GM12875 (cell line): ENCODE data around the gene PIK3IP1.

Experiments
- H3K4me3 ChIP-seq: one replicate; pipeline ENCODE4 v1.5.1; 2011; ENCODE audit warnings: low read depth, low read length, control low read depth
- CTCF ChIP-seq: IDR thresholded peaks from 2 replicates; pipeline ENCODE4 v1.5.1; 2011; ENCODE audit warnings: low read depth, mild to moderate bottlenecking, control low read depth, inconsistent platforms, low read length, moderate library complexity, borderline replicate concordance; ENCODE audit not compliant: insufficient read depth

PIK3IP1 gene

DNA sequence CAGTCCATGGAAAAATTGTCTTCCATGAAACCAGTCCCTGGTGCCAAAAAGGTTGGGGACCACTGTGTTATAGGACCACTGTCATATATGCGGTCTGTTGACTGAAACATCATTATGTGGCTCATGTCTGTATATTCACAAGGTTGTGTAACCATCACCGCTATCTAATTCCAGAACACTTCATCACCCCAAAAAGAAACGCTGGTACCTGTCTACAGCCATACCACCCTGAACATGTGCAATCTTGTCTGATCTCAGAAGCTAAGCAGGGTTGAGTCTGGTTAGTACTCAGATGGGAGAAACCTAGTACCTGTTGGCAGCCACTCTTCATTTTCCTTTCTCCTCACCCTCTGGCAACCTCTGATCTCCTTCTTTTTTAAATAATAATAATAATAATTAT is 12.9 kb upstream of the PIK3IP1 start:
- no peak for TF ChIP-seq CTCF
- no peak overlapping the region for H3K4me3 ChIP-seq

DNA sequence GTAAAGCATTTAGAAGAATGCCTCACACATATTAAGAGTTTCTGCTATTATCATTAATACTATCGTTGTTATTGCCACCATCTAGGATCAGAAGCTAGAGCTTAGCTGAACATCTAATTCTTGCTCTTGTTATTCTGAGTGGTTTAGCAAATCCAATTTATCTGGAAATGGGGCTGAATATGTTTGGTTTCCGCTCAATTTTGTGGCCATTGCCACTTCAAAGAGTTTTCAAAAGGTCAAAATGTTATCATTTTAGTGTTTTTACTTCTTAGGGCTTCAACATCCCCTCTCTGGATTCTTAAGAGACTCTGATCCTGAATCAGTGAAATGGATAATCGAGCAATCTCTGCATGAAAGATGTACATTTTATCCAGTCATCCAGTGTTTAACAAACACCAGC is 10.2 kb upstream of the PIK3IP1 start:
- no peak overlapping the region for H3K4me3 ChIP-seq
- no peak for TF ChIP-seq CTCF

- no peak overlapping the region for H3K4me3 ChIP-seq
- TF ChIP-seq CTCF, result no peak
Observed at GRCh38 chr22:31302006-31302405, 9.7 kb upstream of the PIK3IP1 start.

DNA sequence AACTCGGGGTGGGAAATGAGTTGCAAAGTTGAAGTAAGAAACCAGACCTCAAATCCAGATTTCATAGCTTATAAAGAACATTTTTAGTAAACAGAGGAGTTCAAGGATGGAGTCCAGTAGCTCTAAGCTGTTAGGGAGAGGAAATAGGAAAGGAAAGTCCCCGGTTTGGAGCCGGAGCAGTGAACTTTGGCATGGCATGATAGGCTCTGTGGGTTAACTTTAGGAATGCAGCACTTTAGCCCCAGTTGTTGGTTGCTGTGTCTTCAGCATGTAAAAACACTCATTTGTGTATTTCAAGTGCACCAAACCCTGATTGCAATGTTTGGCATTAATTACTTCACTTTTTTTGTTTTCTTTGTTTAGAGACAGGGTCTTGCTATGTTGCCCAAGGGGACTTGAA is 8.6 kb upstream of the PIK3IP1 start:
- no peak for TF ChIP-seq CTCF
- no peak overlapping the region for H3K4me3 ChIP-seq

- H3K4me3 ChIP-seq, result no peak overlapping the region
- no peak for TF ChIP-seq CTCF
Observed at GRCh38 chr22:31295831-31296657, 3.8 kb upstream of the PIK3IP1 start.

DNA sequence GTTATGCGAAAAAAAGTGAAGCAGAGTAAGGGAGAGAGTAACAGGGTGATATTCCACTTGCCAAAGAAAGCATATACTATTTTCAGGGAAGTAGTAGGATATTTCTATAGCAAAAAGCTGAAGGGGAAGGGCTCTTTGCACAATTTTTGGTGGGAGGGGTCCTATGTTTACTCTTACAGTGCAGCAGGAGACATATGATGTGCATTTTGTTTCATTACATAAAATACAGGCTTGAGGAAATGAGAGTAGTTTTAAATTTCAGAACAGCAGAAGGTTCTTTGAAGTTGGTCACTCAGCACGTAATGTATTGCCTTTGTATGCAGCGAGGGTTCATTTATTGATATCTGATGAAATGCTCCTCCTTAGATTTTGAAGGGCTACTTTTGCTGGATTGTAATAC is 3.1 kb upstream of the PIK3IP1 start:
- no peak overlapping the region for H3K4me3 ChIP-seq
- no peak for TF ChIP-seq CTCF
